GM20000 (cell line): ENCODE data around the gene NPHP1.
"Not testable (repeated sequence)": the region's sequence is repeated elsewhere in the genome, so short reads cannot be mapped to it uniquely, and the experiment has no call there.

ENCODE experiments used
- DNase-seq: peaks from one replicate; pipeline ENCODE4 v3.0.0; 2012; ENCODE audit warnings: low spot score
- CTCF ChIP-seq: IDR thresholded peaks from 2 replicates; pipeline ENCODE4 v1.5.1; 2012; ENCODE audit warnings: mild to moderate bottlenecking, control low read depth; ENCODE audit errors: extremely low read depth, missing control alignments

The NPHP1 gene

GRCh38 chr2:110204408-110205385, at the start of gene NPHP1:
Gene NPHP1, minus strand, starts transcription at chr2:110205013. Its CDS starts 45 bp downstream, at chr2:110204968.
- TF ChIP-seq CTCF: no peak
- DNase-seq: peak; percentile 94

- DNase-seq: not testable (repeated sequence)
Observed at GRCh38 chr2:110248081-110248795, 43.4 kb upstream of the NPHP1 start.

- not testable (repeated sequence) for DNase-seq
Observed at GRCh38 chr2:110245488-110246435, 40.9 kb upstream of the NPHP1 start.

GRCh38 chr2:110243283-110243682, 38.5 kb upstream of the NPHP1 start:
- DNase-seq: not testable (repeated sequence)

GRCh38 chr2:110234514-110234913, 29.7 kb upstream of the NPHP1 start:
- not testable (repeated sequence) for DNase-seq

- DNase-seq: not testable (repeated sequence)
Observed at GRCh38 chr2:110229886-110230285, 25.1 kb upstream of the NPHP1 start.

- DNase-seq: not testable (repeated sequence)
Observed at GRCh38 chr2:110222626-110223025, 17.8 kb upstream of the NPHP1 start.

- DNase-seq: no peak
- TF ChIP-seq CTCF: no peak
Observed at GRCh38 chr2:110221938-110222337, 17.1 kb upstream of the NPHP1 start.

GRCh38 chr2:110220190-110220564, 15.4 kb upstream of the NPHP1 start:
- no peak for TF ChIP-seq CTCF
- no peak for DNase-seq

- no peak for TF ChIP-seq CTCF
- DNase-seq: no peak
Observed at GRCh38 chr2:110219496-110220189, 14.8 kb upstream of the NPHP1 start.

- not testable (repeated sequence) for DNase-seq
Observed at GRCh38 chr2:110218889-110219288, 14.1 kb upstream of the NPHP1 start.
